GM04504 (cell line): Measurements from ENCODE around the gene CMPK1.
"Not testable (repeated sequence)": the region's sequence is repeated elsewhere in the genome, so short reads cannot be mapped to it uniquely, and the experiment has no call there.

Experiments used
- DNase-seq: peaks from one replicate; pipeline ENCODE4 v3.0.0-alpha.2; 2012; ENCODE audit warnings: low read depth

CMPK1 gene, protein sequence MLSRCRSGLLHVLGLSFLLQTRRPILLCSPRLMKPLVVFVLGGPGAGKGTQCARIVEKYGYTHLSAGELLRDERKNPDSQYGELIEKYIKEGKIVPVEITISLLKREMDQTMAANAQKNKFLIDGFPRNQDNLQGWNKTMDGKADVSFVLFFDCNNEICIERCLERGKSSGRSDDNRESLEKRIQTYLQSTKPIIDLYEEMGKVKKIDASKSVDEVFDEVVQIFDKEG

GRCh38 chr1:47333578-47333921, at the start of gene CMPK1:
TSS of gene CMPK1 (plus strand) at chr1:47333790. CDS start at chr1:47333946, 156 bp downstream.
- DNase-seq = peak; percentile 76

- DNase-seq = not testable (repeated sequence)
These were observed 45.5 kb upstream of the CMPK1 start for GRCh38 chr1:47288116-47288515.

DNA sequence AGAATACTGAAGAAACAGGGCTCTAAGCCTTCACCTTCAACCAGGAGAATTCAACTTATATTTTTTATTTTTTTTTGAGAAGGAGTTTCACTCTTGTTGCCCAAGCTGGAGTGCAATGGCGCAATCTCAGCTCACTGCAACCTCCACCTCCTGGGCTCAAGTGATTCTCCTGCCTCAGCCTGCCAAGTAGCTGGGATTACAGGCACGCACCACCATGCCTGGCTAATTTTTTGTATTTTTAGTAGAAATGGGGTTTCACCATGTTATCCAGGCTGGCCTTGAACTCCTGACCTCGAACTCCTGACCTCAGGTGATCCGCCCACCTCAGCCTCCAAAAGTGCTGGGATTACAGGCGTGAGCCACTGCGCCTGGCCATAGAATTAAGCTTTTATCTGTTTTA, 38.7 kb upstream of the CMPK1 start:
- not testable (repeated sequence) for DNase-seq

- DNase-seq = no peak
These were observed 38.0 kb upstream of the CMPK1 start for GRCh38 chr1:47295579-47295978.

GRCh38 chr1:47298025-47298699, 35.4 kb upstream of the CMPK1 start:
- no peak for DNase-seq

- no peak for DNase-seq
These were observed 31.1 kb upstream of the CMPK1 start for GRCh38 chr1:47302472-47302871.

GRCh38 chr1:47309427-47309826, 24.2 kb upstream of the CMPK1 start:
- DNase-seq = no peak

DNA sequence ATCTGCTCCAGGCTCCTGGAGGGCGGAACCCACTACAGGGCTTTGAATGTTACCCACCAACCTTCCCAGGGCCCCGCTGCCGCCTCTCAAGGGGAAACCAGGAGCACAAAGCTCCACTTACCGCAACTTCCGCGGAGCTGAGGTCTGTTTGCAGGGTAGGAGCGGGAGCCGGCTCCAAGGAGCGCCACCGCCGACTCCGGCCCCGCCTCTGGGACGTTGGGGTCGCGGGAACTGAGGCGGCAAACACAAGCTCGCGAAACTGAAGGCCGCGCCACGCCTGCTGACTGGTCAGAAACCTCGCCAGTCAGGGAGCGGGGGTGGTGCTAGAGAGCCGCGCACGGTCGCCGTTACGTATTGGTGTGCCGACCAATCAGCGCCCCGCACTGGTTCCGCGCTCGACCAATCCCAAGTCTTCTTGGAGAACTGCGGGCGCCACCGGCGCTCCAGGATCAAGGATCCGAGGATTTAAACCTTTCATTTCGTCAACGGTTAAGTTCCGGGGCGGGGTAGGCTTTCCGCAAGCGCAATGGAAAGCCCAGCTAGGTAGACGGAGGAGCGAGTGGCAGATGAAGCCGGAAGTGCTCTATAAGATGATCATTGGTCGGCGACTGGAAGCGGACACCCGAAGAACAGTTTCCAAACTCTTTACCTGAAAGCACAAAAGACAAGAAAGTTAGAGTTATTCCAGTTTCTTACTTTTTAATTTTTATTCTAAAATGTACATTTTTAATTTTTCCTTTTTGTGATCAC, 19.5 kb upstream of the CMPK1 start, which contains the start of gene STIL:
TSS of gene STIL (minus strand) at position 233 of the 750 bp plus-strand sequence. CDS start 3,828 bp downstream, outside the sequence.
- DNase-seq = peak; percentile 99

DNA sequence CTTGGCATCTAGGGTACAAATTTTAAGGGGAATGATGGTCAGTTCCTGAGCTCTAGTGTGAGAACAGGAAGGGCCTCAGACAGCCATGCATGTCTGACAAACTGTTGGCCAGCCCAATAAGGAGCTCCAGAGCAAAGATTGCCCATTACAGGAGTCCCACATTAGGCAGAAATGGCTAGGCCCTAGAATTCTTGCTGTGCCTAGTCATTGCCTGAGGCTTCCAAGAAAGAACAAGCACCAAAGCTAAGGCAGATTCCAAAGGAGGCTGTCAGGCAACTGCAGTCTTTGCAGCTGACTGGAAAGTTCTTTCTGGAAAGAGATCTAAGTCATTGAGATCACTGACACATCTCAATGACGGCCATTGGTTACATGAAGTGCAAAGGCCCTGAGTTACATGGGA, 15.7 kb upstream of the CMPK1 start:
- peak; percentile 85 for DNase-seq

GRCh38 chr1:47319968-47320367, 13.6 kb upstream of the CMPK1 start:
- not testable (repeated sequence) for DNase-seq

DNA sequence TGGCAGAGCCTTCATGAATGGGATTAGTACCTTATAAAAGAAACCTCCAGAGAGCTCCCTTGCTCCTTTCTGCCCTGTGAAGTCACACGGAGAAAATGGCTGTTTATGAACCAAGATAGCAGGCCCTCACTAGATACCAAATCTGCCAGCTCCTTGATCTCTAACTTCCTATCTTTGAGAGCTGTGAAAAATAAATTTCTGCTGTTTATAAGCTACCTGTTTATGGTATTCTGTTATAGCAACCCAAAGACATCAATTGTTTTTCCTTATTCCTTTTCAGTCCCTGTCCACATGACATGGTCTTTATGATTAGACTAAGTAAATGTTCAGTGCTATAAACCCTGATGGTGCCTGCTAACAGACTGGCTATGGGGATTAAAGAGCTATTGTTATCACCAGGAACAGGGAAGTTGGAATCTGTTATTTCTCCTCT, 10.0 kb upstream of the CMPK1 start:
- no peak for DNase-seq

DNA sequence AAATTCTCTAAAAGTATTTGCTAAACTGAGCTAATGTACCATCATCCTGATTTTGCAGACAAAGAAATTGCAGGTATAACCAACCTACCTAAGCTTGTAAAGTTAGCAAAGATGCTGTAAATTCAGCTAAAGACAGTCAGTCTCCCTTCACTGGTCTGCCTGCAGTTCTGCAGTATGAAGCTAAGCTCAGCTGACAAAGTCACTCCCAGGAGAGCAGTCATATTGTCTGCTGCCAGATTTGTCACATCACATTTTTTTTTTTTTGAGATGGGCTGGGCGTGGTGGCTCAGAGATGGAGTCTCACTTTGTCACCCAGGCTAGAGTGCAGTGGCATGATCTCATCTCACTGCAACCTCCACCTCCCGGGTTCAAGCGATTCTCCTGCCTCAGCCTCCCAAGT, 8.9 kb upstream of the CMPK1 start:
- no peak for DNase-seq

DNA sequence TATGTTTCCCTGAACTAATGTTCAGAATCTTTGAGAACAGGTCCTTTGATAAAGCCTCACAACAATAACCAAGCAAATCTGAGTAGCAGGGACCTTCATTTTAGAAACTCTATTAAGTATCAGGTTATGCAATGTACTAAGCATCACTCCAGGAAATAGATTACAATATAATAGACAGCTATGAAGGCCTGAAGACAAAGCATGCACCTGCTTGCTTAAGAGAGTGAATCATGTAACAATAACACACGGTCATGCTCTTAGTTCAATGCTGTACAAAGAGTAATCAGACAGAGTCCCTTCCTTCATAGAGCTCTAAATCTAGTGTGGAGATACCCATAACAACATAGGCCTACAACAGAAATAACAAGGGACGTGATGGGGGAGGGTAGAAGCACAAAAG, 8.1 kb upstream of the CMPK1 start:
- DNase-seq = no peak

DNA sequence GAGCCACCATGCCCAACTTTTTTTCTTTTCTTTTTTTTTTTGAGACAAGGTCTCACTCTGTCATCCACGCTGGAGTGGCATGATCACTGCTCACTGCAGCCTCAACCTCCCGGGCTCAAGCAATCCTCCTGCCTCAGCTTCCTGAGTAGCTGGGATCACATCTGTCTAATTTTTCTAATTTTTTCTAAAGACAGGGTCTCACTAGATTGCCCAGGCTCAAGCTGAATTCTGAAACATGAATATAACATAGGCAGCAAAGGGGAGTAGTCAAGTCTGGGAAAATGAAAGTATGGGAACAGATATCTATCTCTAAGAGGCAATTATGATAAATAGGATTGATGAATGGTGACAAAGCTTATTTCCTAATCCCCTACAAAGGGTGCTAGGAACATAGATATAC, 7.3 kb upstream of the CMPK1 start:
- no peak for DNase-seq

GRCh38 chr1:47328992-47329391, 4.6 kb upstream of the CMPK1 start:
- no peak for DNase-seq

GRCh38 chr1:47330212-47330611, 3.4 kb upstream of the CMPK1 start:
- DNase-seq = no peak

GRCh38 chr1:47331875-47332274, 1.7 kb upstream of the CMPK1 start:
- DNase-seq = no peak

DNA sequence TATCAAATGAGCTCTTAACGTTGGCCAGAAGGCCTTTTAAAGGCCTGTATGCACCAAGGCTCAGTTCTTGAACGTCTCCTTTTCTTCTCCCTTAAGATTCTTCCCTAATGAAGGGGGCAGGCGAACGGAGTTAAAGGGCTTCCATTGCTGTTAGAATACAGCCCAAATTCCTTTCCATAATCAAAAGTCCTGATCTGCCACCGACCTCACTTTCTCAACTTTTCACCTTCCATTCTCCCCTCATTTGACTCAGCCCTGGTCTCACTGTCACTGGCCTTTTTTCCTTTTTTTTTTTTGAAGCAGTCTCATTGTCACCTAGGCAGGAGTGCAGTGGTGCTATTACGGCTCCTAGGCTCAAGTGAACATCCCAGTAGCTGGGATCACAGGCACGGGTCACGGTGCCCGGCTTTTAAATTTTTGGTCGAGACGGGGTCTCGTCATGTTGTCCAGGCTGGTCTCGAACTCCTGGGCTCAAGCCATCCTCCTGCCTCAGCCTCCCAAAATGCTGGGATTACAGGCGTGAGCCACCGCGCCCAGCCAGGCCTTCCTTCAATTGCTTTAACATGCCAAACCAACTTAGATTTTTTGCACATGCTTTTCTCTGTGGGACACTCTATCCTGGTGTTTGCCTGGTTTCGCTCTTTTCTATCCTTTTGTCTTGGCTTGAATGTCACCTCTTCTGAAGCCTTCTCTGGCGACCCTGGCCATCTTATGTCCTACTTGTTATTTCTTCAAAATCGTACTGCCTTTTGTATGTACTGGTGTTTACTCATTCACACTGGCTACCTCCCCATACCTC, 612 bp upstream of the CMPK1 start:
- DNase-seq = no peak

- DNase-seq = peak; percentile 63
These were observed 553 bp downstream of the CMPK1 start for GRCh38 chr1:47333922-47334764.

GRCh38 chr1:47334765-47335435, 1.3 kb downstream of the CMPK1 start:
- no peak for DNase-seq

DNA sequence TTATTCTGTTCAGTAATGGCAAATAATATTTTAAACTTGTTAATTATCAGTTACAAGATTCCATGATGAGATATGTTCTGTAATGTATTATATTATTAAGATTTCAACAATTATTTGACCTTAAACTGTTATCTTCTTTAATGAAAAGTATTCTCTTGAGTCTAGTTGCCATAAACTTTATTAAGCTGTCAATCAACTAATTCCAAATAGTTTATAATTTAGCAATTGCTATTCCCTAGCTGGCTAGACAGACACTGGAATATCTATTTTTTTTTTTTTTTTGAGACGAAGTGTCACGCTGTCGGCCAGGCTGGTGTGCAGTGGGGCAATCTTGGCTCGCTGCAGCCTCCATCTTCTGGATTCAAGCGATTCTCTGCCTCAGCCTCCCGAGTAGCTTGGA, 3.8 kb downstream of the CMPK1 start:
- no peak for DNase-seq
